NCI-H1105 treated with DMSO at 0.1 percent for 48 hours (cell line): ENCODE results near the gene CACNA1I.
"Not testable (repeated sequence)": the region's sequence is repeated elsewhere in the genome, so short reads cannot be mapped to it uniquely, and the experiment has no call there.

ENCODE experiments used
- DNase-seq: peaks from one replicate; lab custom pipeline; 2025; lab: John Stamatoyannopoulos, UW

CACNA1I gene

GRCh38 chr22:39719559-39720450 is 149.3 kb downstream of the CACNA1I start:
- no peak for DNase-seq

GRCh38 chr22:39721206-39722031 is 150.9 kb downstream of the CACNA1I start:
- DNase-seq = peak; percentile 7

GRCh38 chr22:39722032-39722325 is 151.4 kb downstream of the CACNA1I start:
- no peak for DNase-seq

- DNase-seq = no peak
These were observed 151.9 kb downstream of the CACNA1I start for GRCh38 chr22:39722501-39722900.

GRCh38 chr22:39723463-39723862 is 152.9 kb downstream of the CACNA1I start:
- no peak for DNase-seq

- DNase-seq = no peak
These were observed 153.4 kb downstream of the CACNA1I start for GRCh38 chr22:39723899-39724351.

GRCh38 chr22:39724390-39724789 is 153.8 kb downstream of the CACNA1I start:
- DNase-seq = no peak

GRCh38 chr22:39724857-39725256 is 154.3 kb downstream of the CACNA1I start:
- DNase-seq = no peak

- no peak for DNase-seq
These were observed 154.9 kb downstream of the CACNA1I start for GRCh38 chr22:39725351-39726035.

GRCh38 chr22:39727541-39727940 is 157.0 kb downstream of the CACNA1I start:
- DNase-seq = no peak

- no peak for DNase-seq
These were observed 157.8 kb downstream of the CACNA1I start for GRCh38 chr22:39728236-39728860.

- DNase-seq = no peak
These were observed 158.8 kb downstream of the CACNA1I start for GRCh38 chr22:39729141-39729934.

- DNase-seq = no peak
These were observed 160.9 kb downstream of the CACNA1I start for GRCh38 chr22:39731481-39731880.

GRCh38 chr22:39731881-39732555 is 161.5 kb downstream of the CACNA1I start:
- DNase-seq = no peak

- DNase-seq = no peak
These were observed 162.1 kb downstream of the CACNA1I start for GRCh38 chr22:39732625-39733024.

GRCh38 chr22:39733191-39733590 is 162.6 kb downstream of the CACNA1I start:
- no peak for DNase-seq

GRCh38 chr22:39734046-39734445 is 163.5 kb downstream of the CACNA1I start:
- not testable (repeated sequence) for DNase-seq

GRCh38 chr22:39734866-39735265 is 164.3 kb downstream of the CACNA1I start:
- DNase-seq = no peak

- no peak for DNase-seq
These were observed 165.2 kb downstream of the CACNA1I start for GRCh38 chr22:39735776-39736175.

GRCh38 chr22:39738746-39739145 is 168.2 kb downstream of the CACNA1I start:
- DNase-seq = no peak
